Parathyroid adenoma (tissue), 2 donors: ENCODE data around the gene KLHL10.

ENCODE experiments used
- H2AFZ ChIP-seq: fragments of 300-600 bp; sonication (generic); one replicate; pipeline ENCODE4 v1.7.0; 2017; ENCODE audit warnings: antibody characterized with exemption, mild to moderate bottlenecking
- H3K27ac ChIP-seq: fragments of 300-600 bp; sonication (generic); one replicate; pipeline ENCODE4 v1.7.0; 2017
- H3K27me3 ChIP-seq: fragments of 300-600 bp; sonication (generic); one replicate; pipeline ENCODE4 v1.7.0; 2017; ENCODE audit warnings: low read length; ENCODE audit not compliant: control insufficient read depth, insufficient read depth
- H3K36me3 ChIP-seq: fragments of 300-600 bp; sonication (generic); one replicate; pipeline ENCODE4 v1.7.0; 2017; ENCODE audit warnings: low read length; ENCODE audit not compliant: control insufficient read depth, insufficient read depth
- H3K4me1 ChIP-seq: fragments of 300-600 bp; sonication (generic); one replicate; pipeline ENCODE4 v1.7.0; 2017; ENCODE audit warnings: control low read depth
- H3K4me2 ChIP-seq: fragments of 300-600 bp; sonication (generic); one replicate; pipeline ENCODE4 v1.7.0; 2017; ENCODE audit warnings: low read length
- H3K4me3 ChIP-seq: fragments of 300-600 bp; sonication (generic); one replicate; pipeline ENCODE4 v1.7.0; 2017; ENCODE audit warnings: low read depth, low read length
- H3K79me2 ChIP-seq: fragments of 300-600 bp; sonication (generic); one replicate; pipeline ENCODE4 v1.7.0; 2017; ENCODE audit warnings: control low read depth
- H3K9ac ChIP-seq: fragments of 300-600 bp; sonication (generic); one replicate; pipeline ENCODE4 v1.7.0; 2017; ENCODE audit warnings: mild to moderate bottlenecking
- H3K9me3 ChIP-seq: fragments of 300-600 bp; sonication (generic); one replicate; pipeline ENCODE4 v1.7.0; 2017; ENCODE audit warnings: low read length; ENCODE audit not compliant: control insufficient read depth
- TF ChIP-seq, protein P1 (sequence below): fragments of 300-600 bp; sonication (generic); IDR thresholded peaks from one replicate; pipeline ENCODE4 v1.7.0; 2017; ENCODE audit warnings: antibody characterized with exemption, mild to moderate bottlenecking
- donor health status: primary hyperparathyroidism.

The KLHL10 gene

DNA sequence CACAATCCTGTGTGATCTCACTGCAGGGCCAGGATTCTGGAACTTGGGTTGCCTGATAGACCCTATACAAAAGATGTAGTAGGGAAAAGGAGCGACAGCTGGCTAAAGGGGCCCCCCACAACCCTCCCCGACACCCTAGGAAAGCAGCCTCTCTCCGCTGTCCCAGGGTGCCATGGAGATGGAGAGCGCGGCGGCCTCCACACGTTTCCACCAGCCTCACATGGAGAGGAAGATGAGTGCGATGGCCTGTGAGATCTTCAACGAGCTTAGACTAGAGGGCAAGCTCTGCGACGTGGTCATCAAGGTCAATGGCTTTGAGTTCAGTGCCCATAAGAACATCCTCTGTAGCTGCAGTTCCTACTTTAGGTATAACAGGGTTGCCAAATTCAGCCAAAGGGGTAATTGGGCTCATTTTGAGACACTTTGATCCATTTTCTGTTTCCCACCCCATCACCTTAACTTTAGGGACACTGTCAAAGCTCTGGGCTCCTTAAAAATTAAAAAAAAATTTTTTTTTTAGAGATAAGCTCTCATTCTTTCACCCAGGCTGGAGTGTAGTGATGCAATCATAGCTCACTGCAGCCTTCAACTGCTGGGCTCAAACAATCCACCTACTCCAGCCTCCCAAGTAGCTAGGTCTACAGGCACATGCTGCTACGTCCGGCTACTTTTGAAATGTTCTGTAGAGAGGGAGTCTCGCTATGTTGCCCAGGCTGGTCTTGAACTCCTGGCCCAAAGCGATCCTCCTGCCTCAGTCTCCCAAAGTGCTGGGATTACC lies at the start of gene KLHL10:
Gene KLHL10 (plus strand): TSS at position 65 of the 778 bp plus-strand sequence. CDS start 108 bp downstream, at position 173.
- Histone ChIP-seq H3K4me1 (no peaks in the 10 kb centered on the region), H3K4me3 (peak within 1 kb of the TSS; percentile 77), H3K27ac (no peak within 1 kb of the TSS), H3K9me3 (no peaks in the 10 kb centered on the region), H3K79me2 (no peaks in the 10 kb centered on the region), H3K9ac (no peak within 1 kb of the TSS), H3K27me3 (no peaks in the 10 kb centered on the region), H3K4me2 (peak within 1 kb of the TSS; percentile 97), H2AFZ (peak within 1 kb of the TSS; percentile 89), H3K36me3 (no peaks in the 10 kb centered on the region)
- TF ChIP-seq, protein P1, sequence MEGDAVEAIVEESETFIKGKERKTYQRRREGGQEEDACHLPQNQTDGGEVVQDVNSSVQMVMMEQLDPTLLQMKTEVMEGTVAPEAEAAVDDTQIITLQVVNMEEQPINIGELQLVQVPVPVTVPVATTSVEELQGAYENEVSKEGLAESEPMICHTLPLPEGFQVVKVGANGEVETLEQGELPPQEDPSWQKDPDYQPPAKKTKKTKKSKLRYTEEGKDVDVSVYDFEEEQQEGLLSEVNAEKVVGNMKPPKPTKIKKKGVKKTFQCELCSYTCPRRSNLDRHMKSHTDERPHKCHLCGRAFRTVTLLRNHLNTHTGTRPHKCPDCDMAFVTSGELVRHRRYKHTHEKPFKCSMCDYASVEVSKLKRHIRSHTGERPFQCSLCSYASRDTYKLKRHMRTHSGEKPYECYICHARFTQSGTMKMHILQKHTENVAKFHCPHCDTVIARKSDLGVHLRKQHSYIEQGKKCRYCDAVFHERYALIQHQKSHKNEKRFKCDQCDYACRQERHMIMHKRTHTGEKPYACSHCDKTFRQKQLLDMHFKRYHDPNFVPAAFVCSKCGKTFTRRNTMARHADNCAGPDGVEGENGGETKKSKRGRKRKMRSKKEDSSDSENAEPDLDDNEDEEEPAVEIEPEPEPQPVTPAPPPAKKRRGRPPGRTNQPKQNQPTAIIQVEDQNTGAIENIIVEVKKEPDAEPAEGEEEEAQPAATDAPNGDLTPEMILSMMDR, result no peak

DNA sequence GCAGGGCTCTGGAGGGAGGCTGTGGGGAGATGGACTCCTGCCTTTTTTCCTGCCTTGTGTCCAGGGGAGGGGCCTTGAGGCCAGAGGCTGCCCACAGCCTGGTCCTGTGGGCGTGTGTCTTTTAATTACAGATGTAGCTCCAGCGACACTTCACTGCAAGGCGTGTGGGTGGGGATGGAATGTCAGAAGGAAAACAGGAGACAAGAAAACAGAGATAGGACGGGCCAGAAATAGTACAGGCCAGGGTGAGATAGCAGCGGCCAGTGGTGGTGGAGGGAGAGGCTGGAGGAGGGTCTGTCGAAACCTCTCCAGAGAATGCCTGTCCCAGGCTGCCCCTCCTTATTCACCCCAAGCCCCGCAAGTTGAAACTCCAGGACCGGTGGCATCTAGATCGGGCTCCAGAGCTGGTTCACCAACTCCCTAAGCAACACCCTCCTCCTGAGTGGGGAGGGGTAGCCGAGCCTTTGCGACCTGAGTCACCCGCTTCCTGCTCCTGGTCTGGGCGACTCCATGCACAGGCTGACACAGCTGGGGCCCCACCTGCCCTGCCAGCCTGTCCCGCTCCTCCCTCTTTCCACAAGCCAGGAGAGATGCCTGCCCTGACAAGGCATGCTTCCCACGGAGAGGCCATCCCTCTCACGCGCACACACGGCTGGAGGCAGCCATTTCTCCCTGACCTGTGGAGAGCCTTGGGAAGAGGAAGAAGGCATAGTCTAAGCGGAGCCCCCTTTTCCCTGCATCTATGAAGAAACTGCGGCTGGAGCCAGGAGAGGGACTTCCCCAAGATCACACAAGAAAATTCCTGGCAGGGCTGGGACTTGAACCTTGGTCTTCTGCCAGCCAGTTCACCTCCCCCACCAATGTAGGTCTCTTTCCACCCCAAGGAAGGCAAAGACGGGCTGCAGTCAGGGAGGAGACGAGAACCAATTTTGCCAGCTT lies 44.5 kb upstream of the KLHL10 start:
- Histone ChIP-seq H3K9me3 (no peaks in the 10 kb centered on the region), H3K4me1 (peaks cover 15% of the 10 kb centered on the region), H3K9ac (no peak overlapping the region), H2AFZ (peak overlapping the region; percentile 77), H3K4me2 (peak overlapping the region; percentile 63), H3K27ac (peak overlapping the region; percentile 90), H3K27me3 (no peaks in the 10 kb centered on the region), H3K79me2 (no peaks in the 10 kb centered on the region), H3K36me3 (no peaks in the 10 kb centered on the region), H3K4me3 (peak overlapping the region; percentile 36)
- TF ChIP-seq, protein P1, result no peak

GRCh38 chr17:41793784-41794539 lies 43.7 kb upstream of the KLHL10 start:
- Histone ChIP-seq H3K79me2 (no peaks in the 10 kb centered on the region), H3K9ac (no peak overlapping the region), H3K4me3 (no peak overlapping the region), H3K9me3 (no peaks in the 10 kb centered on the region), H3K4me2 (peak overlapping the region; percentile 63), H3K4me1 (peaks cover 15% of the 10 kb centered on the region), H3K27ac (peak overlapping the region; percentile 90), H3K36me3 (no peaks in the 10 kb centered on the region), H3K27me3 (no peaks in the 10 kb centered on the region), H2AFZ (peak overlapping the region; percentile 77)
- TF ChIP-seq, protein P1, result no peak

DNA sequence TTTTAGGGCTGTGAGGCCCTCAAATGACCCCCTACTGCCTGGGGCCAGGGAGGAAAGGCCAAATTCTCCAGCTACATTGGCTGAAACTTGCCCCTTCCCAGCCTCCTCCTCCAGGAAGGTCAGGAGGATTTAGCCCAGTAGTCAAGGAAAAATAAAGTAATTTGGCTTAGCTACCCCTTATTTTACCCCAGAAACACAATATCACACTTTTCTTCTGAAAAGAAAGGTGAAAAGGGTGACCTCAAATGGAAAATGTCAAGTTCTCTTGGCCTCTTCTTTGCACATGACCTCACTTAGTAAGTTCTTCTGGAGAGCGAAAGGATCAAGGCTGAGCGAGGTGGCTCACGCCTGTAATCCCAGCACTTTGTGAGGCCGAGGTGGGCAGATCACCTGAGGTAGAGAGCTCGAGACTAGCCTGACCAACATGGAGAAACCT lies 43.1 kb upstream of the KLHL10 start:
- peaks cover 15% of the 10 kb centered on the region for H3K4me1 ChIP-seq
- H2AFZ ChIP-seq, result no peak overlapping the region
- no peak overlapping the region for H3K4me3 ChIP-seq
- TF ChIP-seq, protein P1, result no peak
- no peaks in the 10 kb centered on the region for H3K79me2 ChIP-seq
- H3K4me2 ChIP-seq, result no peak overlapping the region
- no peak overlapping the region for H3K27ac ChIP-seq
- no peak overlapping the region for H3K9ac ChIP-seq
- no peaks in the 10 kb centered on the region for H3K36me3 ChIP-seq
- H3K9me3 ChIP-seq, result no peaks in the 10 kb centered on the region
- no peaks in the 10 kb centered on the region for H3K27me3 ChIP-seq
